Upper lobe of right lung (tissue), 1 donor: Measurements from ENCODE around the gene ITGAE. TPM values are rescaled to one million over a fixed set of nuclear protein-coding genes. Genes with fewer than 3 reads are reported as not detected.

Experiments
- ATAC-seq: fragments of 200-7000 bp; cut with Tn5 transposase; one replicate; pipeline ENCODE4 v1.9.1; 2020; ENCODE audit warnings: mild to moderate bottlenecking, moderate library complexity
- DNase-seq: peaks from one replicate; pipeline ENCODE4 v3.0.0-alpha.2; 2020
- H3K27ac ChIP-seq: fragments of 200-600 bp; one replicate; pipeline ENCODE4 v1.8.0; 2022
- H3K27me3 ChIP-seq: fragments of 200-600 bp; one replicate; pipeline ENCODE4 v1.8.0; 2022; ENCODE audit warnings: mild to moderate bottlenecking
- H3K36me3 ChIP-seq: fragments of 200-600 bp; one replicate; pipeline ENCODE4 v1.8.0; 2022
- H3K4me1 ChIP-seq: fragments of 200-600 bp; one replicate; pipeline ENCODE4 v1.8.0; 2022
- H3K4me3 ChIP-seq: fragments of 200-600 bp; one replicate; pipeline ENCODE4 v1.8.0; 2022; ENCODE audit warnings: mild to moderate bottlenecking
- H3K9me3 ChIP-seq: fragments of 200-600 bp; one replicate; pipeline ENCODE4 v1.8.0; 2022
- CTCF ChIP-seq: fragments of 200-600 bp; IDR thresholded peaks from one replicate; pipeline ENCODE4 v1.8.0; 2022; ENCODE audit warnings: antibody characterized with exemption
- intact Hi-C: fragments of 100-400 bp; cut with DNase I; formaldehyde crosslinking; loops from one replicate; pipeline ENCODE4 v1.11.0; 2022
- total RNA-seq: library from RNA; stranded (reverse); fragmentation: NEBNext Ultra II Directional; extraction: Animal tissue kit (Norgen Biotek cat#: 25700); gene quantifications from one replicate; pipeline ENCODE4 v1.2.1, GENCODE V29; 2021
- donor health status: DM: no; HTN: yes; CAD: no; lungs with severe emphysema.

ITGAE gene
- total RNA-seq, 1 donor from 2014 or later: 24.2 TPM

GRCh38 chr17:3727041-3727440 is 73.9 kb downstream of the ITGAE start:
- peaks cover 15% of the 10 kb centered on the region for H3K4me1 ChIP-seq
- no peaks in the 10 kb centered on the region for H3K27me3 ChIP-seq
- DNase-seq (no peak), ATAC-seq (no peak)
- H3K27ac ChIP-seq: no peak overlapping the region
- no peak overlapping the region for H3K4me3 ChIP-seq
- H3K36me3 ChIP-seq: no peaks in the 10 kb centered on the region
- TF ChIP-seq CTCF: no peak
- intact Hi-C loops: no loop called here
- no peaks in the 10 kb centered on the region for H3K9me3 ChIP-seq

GRCh38 chr17:3724378-3725077 is 76.5 kb downstream of the ITGAE start:
- DNase-seq (no peak), ATAC-seq (no peak)
- intact Hi-C loops: no loop called here
- TF ChIP-seq CTCF: no peak
- Histone ChIP-seq H3K27me3 (no peaks in the 10 kb centered on the region), H3K4me1 (peaks cover 32% of the 10 kb centered on the region), H3K4me3 (peak overlapping the region; percentile 96), H3K36me3 (no peaks in the 10 kb centered on the region), H3K9me3 (no peaks in the 10 kb centered on the region), H3K27ac (no peak overlapping the region)

GRCh38 chr17:3723556-3724377 is 77.2 kb downstream of the ITGAE start, which contains the start of gene HASPIN:
Gene HASPIN, plus strand, starts transcription at chr17:3723903. Its CDS starts 33 bp downstream, at chr17:3723936.
- Histone ChIP-seq H3K27ac (peak within 1 kb of the TSS; percentile 88), H3K9me3 (no peaks in the 10 kb centered on the region), H3K36me3 (peaks cover 7% of the 10 kb centered on the region), H3K4me1 (peaks cover 37% of the 10 kb centered on the region), H3K4me3 (peak within 1 kb of the TSS; percentile 96), H3K27me3 (no peaks in the 10 kb centered on the region)
- intact Hi-C loops: no loop called here
- DNase-seq: peak; percentile 96
- ATAC-seq: peak; percentile 94
- TF ChIP-seq CTCF: peak; percentile 36

GRCh38 chr17:3723188-3723555 is 77.8 kb downstream of the ITGAE start:
- Histone ChIP-seq H3K9me3 (no peaks in the 10 kb centered on the region), H3K27me3 (no peaks in the 10 kb centered on the region), H3K27ac (peak overlapping the region; percentile 88), H3K4me3 (peak overlapping the region; percentile 96), H3K36me3 (peaks cover 13% of the 10 kb centered on the region), H3K4me1 (peaks cover 37% of the 10 kb centered on the region)
- intact Hi-C loops: no loop called here
- DNase-seq: no peak
- TF ChIP-seq CTCF: no peak
- ATAC-seq: no peak

GRCh38 chr17:3722716-3723115 is 78.3 kb downstream of the ITGAE start:
- Histone ChIP-seq H3K4me1 (peaks cover 37% of the 10 kb centered on the region), H3K27me3 (no peaks in the 10 kb centered on the region), H3K9me3 (no peaks in the 10 kb centered on the region), H3K36me3 (peaks cover 18% of the 10 kb centered on the region), H3K27ac (peak overlapping the region; percentile 88), H3K4me3 (peak overlapping the region; percentile 96)
- intact Hi-C loops: no loop called here
- TF ChIP-seq CTCF: no peak
- ATAC-seq (no peak), DNase-seq (no peak)
